Activated T-cell treated with anti-CD3 and anti-CD28 coated beads for 48 hours (primary cell): ENCODE data around the gene LIPI.
"Not testable (repeated sequence)": the region's sequence is repeated elsewhere in the genome, so short reads cannot be mapped to it uniquely, and the experiment has no call there.

Source experiments
- DNase-seq: peaks from one replicate; pipeline ENCODE4 v3.0.0-alpha.2; 2020; ENCODE audit warnings: low read depth

The LIPI gene

DNA sequence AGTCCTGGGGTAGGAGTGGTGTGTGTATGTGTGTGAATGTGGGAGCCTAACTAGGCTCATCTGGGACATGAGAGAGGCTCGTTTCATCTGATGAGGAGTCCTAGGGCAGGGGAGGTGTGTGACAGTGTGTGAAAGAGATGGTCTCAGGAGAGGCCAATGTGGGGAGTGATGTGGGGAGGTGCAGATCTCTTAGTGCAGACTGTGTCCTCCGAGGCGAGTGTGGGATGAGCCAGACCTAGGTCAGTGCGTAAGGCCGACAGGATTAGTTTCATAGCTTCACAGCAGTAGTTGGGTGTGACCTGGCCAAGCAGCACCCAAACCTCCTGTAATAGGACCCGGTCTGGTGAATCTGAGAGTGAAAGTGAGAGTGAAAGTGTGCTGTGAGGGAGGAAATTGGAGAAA is 94.7 kb downstream of the LIPI start:
- no peak for DNase-seq

DNA sequence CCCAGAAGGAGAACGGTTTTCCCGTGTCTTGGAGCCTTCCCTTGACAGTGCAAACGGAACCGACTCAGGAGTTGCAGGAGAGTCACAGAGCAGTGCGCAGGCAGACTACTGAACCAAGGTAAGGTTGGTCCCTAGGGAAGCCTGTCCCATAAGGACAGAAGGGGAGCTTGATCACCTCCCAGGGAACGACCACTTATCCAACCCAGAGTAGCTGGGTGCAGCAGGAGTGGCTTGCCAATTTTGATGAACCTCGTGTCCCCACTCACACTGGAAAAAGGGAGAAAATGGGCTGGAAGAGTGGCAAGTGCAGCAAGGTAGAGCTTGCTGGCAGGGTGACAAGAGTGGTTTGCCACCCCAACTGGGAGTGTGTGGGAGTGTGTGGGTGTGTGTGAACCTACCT is 95.1 kb downstream of the LIPI start:
- no peak for DNase-seq

DNA sequence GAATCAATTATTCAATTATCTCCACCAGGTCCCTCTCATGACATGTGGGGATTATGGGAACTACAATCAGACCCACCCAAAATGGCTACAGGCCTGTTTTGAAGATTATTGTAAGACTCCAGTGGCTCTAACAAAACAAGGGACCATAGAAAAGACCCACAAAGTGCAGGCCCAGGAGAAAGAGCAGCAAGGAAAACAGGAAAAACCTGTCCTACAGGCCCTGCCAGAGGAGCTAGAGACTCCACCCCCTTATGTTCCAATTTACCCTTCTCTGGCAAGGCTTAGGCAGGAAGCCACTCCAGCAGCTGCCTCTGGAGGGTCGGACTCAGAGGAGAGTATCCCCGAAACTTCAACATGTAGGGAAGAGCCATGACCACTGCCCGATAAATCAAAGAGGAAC is 96.5 kb downstream of the LIPI start:
- DNase-seq, result no peak

DNA sequence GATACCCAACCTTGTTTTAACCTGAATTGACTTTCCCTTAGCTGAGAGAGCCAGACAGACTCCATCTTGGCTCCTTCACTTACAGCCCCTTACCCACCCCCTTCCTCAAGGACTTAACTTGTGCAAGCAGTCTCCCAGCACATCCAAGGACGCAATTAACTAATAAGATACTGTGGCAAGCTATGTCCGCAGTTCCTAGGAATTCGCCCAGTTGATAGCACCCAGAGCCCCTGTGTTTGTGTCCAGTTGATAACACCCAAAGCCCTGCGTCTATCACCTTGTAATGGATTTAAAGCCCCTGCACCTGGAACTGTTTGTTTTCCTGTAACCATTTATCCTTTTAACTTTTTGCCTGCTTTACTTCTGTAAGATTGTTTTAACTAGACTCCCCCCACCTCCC is 106.2 kb downstream of the LIPI start:
- DNase-seq, result not testable (repeated sequence)

DNA sequence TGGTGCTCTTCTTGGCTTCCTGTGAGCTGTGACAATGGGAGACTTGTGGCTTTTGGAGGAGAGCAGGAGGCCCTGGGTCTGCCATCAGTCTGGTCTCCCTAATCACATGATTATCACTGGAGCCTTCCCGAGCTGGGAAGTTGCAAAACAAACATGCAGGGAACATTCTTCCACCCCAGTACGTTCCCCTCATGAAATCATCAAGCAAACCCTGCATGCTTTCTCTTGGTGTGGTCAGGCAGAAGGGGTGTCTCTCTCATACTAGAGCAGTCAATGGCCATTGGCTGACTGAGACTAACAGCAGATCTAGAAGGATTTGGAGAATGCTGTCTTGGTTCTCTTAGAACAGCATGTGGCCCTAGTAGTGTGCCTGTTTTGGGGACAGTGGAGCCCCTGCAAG is 111.2 kb downstream of the LIPI start:
- DNase-seq, result no peak

DNA sequence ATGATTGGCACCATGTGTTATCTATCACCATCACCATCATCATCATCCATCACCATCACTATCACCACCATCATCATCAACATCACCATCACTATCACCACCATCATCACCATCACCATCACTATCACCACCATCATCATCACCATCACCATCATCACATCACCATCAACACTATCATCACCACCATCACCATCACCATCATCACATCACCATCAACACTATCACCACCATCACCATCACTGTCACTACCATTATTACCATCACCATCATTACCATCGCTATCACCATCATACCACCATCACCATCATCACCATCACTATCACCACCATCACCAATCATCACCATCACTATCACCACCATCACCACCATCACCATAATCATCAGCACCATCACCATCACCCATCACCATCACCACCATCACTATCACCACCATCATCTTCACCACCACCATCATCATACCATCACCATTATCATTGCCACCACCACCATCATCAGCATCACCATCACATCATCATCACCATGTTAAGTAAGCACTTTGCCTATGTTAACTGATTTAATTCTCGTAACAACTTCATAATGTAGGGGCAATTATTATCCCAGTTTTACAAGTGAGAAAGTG is 112.8 kb downstream of the LIPI start:
- DNase-seq, result no peak

DNA sequence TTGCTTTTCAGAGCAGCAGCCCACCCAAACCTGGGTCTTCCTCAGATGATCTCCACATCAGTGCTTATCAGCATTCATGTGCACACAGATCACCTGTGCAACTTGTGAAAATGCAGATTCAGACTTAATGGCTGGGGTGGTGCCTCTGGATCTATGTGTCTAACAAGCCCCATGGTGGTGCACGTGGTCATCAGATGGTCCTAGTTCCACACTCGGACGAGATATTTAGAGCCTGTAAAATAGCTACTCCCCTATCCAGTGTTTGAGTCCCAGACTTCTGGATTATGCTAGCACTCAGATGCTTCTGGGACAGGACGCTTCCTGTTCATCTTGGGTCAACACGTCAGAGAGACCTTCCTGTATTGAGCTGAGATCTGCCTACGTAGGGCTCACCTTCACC is 114.2 kb downstream of the LIPI start:
- DNase-seq, result no peak

DNA sequence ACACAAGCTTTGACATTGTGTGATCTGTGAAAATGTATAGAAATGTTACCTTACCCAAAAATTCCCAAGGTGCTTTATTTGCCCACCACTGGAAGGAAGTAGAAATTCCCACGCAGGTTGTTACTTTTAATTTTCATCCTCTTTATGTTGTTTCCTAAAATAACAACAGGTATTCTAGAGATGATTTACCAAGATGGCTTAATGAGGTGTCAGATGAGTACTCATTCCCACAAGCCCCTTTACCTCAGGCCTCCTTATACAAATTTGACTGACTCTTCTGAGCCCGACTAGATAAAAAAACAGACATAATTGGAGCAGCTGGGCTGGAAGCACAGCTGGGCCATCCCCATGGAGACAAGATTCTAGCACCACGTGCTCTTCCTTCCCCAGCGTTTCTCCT is 114.6 kb downstream of the LIPI start:
- no peak for DNase-seq

DNA sequence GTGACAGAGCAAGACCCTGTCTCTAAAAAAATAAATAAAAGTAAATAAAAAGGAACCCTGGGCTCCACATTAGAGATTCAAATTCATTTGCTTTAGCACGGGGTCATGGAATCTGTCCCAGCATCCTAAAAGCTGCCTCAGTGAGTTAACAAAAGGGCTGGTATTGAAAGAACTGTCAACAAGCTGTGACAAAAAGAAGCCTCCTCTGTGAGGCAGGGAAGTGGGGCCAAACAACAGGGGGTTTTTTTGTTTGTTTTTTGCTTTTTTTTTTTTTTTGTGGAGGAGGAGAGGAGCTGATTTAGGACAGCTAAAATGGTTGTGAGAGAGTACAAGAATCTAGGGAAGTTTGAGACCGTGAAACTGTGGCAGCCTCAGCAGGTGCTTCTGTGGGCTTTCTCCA is 115.7 kb downstream of the LIPI start:
- DNase-seq, result no peak

DNA sequence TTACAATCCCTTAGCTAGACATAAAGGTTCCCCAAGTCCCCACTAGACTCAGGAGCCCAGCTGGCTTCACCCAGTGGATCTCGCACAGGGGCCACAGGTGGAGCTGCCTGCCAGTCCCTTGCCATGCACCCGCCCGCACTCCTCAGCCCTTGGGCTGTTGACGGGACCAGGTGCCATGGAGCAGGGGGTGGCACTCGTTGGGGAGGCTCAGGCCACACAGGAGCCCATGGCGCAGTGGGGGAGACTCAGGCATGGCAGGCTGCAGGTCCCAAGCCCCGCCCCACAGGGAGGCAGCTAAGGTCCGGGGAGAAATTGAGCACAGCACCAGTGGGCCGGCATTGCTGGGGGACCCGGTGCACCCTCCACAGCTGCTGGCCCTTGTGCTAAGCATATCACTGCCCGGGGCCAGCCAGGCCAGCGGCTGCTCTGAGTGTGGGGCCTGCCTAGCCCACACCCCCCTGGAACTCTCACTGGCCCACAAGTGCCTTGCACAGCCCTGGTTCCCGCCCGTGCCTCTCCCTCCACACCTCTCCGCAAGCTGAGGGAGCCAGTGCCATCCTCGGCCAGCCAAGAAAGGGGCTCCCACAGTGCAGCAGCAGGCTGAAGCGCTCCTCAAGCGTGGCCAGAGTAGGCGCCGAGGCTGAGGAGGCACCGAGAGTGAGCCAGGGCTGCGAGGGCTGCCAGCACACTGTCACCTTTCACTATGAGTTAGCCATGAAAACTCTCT is 117.8 kb downstream of the LIPI start:
- no peak for DNase-seq

DNA sequence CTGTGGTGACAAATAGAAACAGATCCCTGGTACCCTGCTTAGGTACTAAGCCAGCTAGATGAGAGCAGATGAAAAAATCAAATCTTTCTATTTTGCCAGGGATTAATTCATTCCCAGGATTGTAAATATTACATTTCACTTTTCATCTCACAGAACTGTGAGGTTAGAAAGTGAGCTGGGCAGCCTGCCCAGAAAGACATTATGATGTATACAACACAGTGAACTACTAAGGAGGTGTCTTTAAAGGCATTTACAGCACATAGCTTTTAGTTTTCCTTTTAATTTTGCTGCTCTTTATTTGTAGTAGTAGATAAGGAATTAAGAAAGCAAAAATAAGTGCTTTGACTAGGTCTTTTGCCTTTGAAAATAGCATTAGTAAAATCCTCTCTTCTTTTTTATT is 120.6 kb downstream of the LIPI start:
- not testable (repeated sequence) for DNase-seq

DNA sequence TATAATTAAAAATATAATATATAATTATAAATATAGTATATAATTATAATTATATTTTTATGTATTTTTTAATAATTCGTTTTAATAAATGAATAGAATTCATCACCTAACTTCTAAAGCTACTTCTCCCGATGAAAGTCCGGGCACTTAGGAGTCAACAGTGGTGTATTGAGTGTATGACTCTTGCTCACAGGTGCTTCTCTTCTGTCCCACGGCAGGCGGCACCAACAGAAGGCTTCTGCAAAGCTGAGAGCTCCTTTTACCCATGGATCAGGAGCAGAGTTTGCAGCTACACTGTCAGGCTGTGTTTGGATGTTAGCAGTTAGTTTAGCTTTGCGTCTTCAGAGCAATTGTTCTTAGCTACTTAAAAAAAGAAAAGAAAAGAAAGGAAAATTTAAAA is 122.4 kb downstream of the LIPI start:
- no peak for DNase-seq

DNA sequence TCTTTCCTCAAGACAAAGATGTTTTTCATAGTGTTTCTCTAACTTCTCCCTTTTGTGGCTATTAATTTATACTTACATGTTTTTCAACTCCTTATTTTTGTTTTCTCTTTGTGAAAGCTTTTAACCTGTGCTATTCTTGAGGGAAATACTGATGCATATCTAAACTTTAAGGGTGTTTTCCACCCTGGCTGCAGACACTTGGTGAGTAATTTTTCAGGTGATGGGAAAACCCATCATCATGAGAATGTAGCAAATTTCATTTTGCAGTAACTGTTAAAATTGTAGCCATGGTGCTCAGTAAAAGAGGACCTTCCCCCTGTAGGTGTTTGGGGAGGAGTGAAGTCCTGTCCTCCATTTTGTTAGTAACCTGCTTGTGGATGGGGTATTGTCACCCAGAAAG is 124.2 kb downstream of the LIPI start:
- no peak for DNase-seq

DNA sequence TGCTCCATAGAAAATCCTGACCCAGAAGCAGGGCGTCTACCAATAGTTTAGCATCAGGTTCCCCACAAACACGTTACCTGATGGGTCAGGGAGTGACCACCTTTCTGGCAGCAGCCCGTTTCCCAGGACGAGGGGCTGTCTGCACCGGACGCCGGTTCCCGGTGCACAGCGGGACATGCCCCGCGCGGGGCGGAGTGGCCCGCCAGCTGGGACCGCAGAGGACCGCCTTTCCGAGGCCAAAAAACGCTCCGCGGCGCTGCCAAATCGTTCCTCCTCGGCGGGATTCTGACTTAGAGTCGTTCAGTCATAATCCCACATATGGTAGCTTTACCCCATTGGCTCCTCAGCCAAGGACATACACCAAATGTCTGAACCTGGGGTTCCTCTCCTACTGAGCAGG is 126.1 kb downstream of the LIPI start:
- DNase-seq, result no peak

DNA sequence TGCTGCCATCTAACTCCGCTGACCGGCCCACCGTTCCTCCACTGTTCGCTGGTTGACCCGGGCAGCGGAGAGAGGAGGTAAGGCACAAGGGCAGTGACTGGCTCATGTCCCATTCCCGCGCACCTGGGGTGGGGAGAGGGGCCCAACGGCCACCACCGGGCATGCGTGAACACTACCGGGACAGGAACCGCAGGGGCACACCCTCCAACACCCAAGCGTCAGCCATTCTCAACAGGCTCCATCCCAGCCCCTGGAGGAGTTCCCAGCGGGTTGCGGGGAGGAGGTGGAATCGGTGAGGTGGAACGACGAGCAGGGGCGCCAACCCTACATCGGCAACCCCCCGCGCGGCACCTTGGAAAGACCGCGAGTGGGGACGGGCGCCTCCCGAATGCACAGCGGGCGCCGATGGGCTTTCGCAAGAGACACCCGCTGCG is 126.7 kb downstream of the LIPI start:
- DNase-seq, result no peak

DNA sequence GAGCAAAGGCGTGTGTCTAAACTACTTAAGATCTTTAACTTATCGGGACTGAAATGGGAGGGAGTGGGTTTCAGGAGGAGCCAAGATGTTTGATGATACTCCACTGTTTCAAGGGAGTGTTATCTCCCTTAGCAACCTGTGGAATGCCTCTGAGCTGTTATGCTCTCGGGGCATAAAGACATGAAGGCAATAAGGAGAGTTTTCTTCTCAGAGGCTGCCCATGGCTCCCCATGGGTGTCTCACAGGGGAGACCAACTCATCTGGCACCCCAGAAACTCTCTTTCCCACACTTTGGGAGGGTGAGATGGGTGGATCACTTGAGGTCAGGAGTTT is 130.0 kb downstream of the LIPI start:
- no peak for DNase-seq

DNA sequence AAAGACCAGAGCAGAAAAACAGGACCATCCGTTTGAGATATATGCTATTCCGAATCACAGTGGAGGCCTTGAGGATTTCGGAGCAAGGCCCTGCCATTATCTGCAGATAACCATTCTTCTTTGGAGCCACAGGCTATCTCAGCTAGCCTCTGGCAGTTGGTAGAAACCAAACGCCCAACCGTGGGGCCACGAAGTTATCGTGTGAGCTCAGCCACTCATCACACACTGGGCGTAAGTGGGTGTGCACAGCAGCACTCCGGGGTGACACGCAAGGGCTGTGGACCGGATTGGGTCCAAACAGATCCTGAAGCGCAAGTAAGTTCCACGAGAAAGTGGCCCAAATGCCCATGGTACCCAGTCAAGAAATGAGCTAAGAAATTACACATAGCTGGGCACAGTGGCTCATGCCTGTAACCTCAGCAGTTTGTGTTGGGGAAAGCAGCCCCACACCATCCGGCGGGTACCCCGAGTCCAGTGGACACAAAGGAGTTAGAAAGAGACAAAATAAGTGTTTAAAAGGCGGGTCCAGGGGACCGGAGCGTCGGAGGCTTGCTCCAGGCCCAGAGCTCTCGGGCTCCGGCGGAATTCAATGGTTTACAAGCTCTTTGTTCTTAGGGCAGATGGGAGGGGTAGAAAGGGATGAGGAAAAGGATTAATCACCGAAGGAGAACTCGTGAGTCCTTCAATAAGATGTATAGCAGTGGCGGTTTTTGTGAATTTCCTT is 130.6 kb downstream of the LIPI start:
- DNase-seq, result no peak

DNA sequence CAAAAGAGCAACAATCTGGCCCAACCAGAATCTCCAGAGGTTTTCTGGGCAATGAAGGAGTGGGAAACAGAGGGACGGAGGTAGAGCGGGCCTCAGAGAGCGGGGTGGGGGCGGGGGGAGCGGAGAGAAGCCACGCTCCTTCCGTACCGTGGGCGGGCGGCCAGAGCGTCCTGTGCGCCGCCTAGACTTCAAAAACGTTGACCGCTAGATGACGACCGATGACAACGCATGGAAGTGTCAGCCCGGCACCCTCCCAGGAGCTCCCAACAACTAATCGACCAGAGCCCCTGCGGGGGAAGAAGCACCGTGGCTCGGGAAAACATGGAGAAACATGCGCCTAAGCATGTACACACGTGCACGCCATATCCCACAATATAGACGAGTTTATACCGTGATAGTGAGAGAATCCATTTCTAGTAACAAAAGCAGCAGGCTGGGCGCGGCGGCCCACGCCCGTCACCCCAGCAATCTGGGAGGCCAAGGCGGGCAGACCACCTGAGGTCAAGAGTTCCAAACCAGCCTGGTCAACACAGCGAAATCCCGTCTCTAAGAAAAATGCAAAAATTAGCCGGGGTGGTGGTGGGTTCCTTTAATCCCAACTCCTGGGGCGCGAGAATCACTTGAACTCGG is 131.9 kb downstream of the LIPI start:
- no peak for DNase-seq

DNA sequence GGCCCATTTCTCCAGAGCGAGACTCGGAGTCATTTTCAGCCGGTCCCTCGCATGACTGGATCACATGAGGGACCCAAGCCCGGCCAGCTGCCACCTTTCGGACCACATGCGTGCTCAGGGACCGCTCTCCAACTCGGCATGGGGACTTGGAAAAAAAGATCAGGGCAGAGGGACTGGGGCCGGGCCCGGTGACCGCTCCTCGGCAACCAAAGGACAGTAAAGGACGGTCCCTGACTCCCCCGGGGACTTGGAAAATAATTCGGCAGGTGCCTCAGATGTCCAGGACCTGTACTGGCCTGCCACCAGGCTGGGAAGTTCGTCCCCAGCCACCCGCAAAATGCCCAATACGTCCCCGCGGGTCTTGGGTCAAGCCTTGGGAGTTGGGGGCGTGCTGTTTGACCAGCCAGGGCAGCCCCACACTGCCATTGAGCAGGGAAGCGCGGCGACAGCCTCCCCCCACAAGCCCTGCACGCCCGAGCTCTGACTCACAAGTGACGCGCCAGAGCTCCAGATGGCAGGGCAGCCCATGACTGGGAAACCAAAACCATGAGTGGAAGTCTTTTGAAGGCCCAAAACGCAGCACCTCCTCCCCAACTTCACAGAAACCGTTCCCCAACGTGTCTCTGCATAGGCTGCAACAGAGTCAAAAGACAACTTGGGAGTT is 134.5 kb downstream of the LIPI start:
- DNase-seq, result no peak

DNA sequence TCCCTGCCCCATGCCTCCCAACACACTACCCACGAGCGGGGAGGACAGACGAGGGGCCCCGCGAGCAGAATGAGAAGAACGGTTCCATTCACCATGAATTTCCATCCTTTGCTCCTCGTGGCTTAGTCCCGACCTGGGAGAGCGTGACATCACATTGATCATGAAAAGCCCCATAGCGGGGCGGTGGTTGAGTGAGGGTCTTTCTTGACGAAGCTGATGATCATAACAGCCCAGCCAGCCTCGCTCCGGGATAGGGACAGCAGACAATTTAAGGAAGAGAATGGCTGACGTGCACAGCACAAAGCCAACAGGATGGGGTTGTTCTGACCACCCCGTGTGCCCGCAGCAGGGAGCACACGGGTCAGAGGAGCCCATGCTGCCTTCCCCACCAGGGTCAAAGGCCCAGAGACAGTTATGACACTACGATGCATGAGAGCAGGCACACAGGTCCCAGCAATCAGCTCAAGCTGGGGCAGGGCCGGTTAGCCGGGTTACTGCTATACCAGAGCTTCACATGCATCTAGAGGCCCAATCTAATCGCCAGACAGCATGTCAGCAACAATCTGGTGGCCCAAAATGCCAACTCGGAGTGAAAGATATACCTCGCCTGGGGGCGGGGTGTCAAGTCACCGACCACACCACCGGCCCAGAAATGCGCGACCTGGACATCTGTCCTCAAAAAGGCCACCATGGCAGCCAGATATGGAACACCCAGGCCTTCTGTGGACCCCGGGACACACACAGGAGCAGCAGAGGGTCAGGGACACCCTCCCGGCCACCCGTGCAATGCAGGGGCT is 135.2 kb downstream of the LIPI start:
- no peak for DNase-seq

DNA sequence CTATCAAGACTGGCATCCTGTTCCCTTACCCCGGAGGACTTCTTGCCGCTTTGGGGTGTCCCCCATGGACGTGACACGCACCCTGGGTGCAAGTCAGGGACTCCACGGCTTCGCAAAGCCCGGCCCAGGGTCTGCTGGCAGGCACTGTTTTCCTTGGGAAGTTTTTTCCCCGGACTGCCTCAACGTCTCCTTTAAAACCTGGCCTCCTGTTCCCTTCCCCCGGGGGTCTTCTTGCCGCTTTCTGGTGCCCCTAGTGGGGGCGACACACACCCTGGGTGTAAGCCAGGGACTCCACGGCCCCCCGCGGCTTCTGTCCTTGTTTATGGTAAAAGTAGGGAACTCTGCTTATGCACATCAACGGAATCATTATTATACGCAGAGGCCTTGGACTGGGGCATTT is 136.6 kb downstream of the LIPI start:
- no peak for DNase-seq

DNA sequence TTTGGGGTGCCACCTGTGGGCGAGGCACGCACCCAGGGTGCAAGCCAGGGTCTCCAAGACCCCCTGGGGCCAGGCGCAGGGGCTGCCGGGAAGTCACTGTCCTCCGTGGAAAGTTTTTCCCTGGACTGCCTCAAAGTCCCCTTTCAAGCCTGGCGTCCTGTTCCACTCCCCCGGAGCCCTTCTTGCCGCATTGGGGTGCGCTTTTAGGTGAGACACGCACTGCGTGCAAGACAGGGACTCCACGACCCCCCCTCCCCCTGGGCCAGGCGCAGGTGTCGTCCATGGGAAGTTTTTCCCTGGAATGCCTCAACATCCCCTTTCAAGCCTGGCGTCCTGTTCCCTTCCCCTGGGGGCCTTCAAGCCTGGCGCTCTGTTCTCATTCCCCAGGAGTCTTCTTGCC is 137.1 kb downstream of the LIPI start:
- DNase-seq, result no peak
